Esophagus squamous epithelium (tissue), 4 donors: ENCODE data around the gene COL4A1.

Experiments
- CTCF ChIP-seq, 6 experiments: fragments of 450-650 bp in 4 of 6; fragments of 200-600 bp in 2 of 6; sonication (generic) in 2 of 6; IDR thresholded peaks; one replicate each; pipeline ENCODE4 v1.5.1; 2016 to 2019; ENCODE audit warnings: antibody characterized with exemption in 6 of 6, mild to moderate bottlenecking in 4 of 6, moderate library complexity in 4 of 6
- POLR2A ChIP-seq, 4 donors: fragments of 450-650 bp; IDR thresholded peaks; one replicate each; pipeline ENCODE4 v1.6.1; 2017; ENCODE audit warnings: antibody characterized with exemption in 4 of 4, mild to moderate bottlenecking in 4 of 4, moderate library complexity in 3 of 4

GRCh38 chr13:110220471-110220870 is 86.5 kb downstream of the COL4A1 start:
- no peak for TF ChIP-seq POLR2A (IDR thresholded peaks at IDR 0.05)
- no peak for TF ChIP-seq CTCF (IDR thresholded peaks at IDR 0.05)
